ENCODE measurements around the gene SPATA45. TPM values are rescaled to one million over a fixed set of nuclear protein-coding genes. Genes with fewer than 3 reads are reported as not detected.

SPATA45 gene
- total RNA-seq, 1 experiment from 2014 or later: not detected

GRCh38 chr1:212782422-212783154, 64.9 kb downstream of the SPATA45 start:
- peak; percentile 54 for DNase-seq (ENCODE audit: low read depth)

DNA sequence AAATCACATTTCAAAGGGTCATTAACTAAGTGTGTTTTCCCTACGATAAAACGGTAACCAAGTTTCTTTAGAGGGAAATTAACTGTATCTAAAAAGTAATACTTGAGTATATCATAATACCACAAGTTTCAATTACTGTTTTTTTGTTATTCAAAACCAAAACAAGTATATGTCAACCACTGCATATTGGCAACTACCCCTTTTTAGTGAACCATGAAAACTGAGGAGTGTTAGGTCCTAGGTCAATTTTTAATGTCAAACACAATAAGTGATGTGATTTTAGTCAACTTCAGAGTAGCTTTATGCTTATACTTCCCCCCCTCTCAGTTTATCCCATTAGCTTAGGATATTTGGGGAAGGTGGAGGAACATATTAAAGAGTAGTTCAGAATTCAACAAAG, 66.2 kb downstream of the SPATA45 start:
- no peak for DNase-seq (ENCODE audit: low read depth)

DNA sequence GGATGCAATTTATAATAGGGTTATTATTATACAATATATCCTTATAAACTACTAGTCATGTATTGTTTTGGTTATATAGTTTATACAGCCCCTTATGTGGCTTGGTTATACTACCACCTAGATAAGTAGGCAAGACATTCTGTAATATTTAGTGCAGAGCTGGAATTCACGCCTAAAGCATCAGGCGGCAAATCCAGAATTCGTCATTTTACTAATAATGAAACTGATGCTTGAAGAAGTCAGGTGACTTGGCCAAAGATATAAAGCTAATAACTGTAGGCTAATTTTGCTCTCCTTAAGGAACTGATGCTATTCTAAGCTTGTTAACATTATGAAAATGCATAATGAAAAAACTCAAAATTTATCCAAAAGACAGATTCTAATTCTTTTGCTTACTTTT, 66.7 kb downstream of the SPATA45 start:
- no peak for DNase-seq (ENCODE audit: low read depth)

Small RNAs within 50 kb of the gene (small RNA-seq; reads per million reads assigned to genes)
- gene AC104333.1: not detected
- not detected for gene AC104333.2

Other genes with a start within 250 kb of the SPATA45 start
- 2.6 and 4.9 TPM in 2 replicates for gene ATF3, start 238.9 kb downstream of the SPATA45 start, total RNA-seq (2014; rRNA removed; shearing (Covaris generic))
- gene BATF3, start 147.8 kb downstream of the SPATA45 start, total RNA-seq (2014; rRNA removed; shearing (Covaris generic)): 17.4 and 23.2 TPM in 2 replicates
- 52.8 and 53.7 TPM in 2 replicates for gene NSL1, start 55.9 kb downstream of the SPATA45 start, total RNA-seq (2014; rRNA removed; shearing (Covaris generic))
- gene TATDN3, start 55.8 kb downstream of the SPATA45 start, total RNA-seq (2014; rRNA removed; shearing (Covaris generic)): 7.6 and 10.4 TPM in 2 replicates
- gene FLVCR1, start 10.6 kb upstream of the SPATA45 start, total RNA-seq (2014; rRNA removed; shearing (Covaris generic)): 6.9 and 7.9 TPM in 2 replicates
- gene VASH2, start 102.9 kb upstream of the SPATA45 start, total RNA-seq (2014; rRNA removed; shearing (Covaris generic)): 0.42 and 0.43 TPM in 2 replicates
- gene ANGEL2, start 168.2 kb upstream of the SPATA45 start, total RNA-seq (2014; rRNA removed; shearing (Covaris generic)): 52.8 and 55.3 TPM in 2 replicates
- 17.4 and 18.2 TPM in 2 replicates for gene RPS6KC1, start 203.6 kb upstream of the SPATA45 start, total RNA-seq (2014; rRNA removed; shearing (Covaris generic))